ENCODE measurements around the gene HVCN1. TPM values are rescaled to one million over a fixed set of nuclear protein-coding genes. Genes with fewer than 3 reads are reported as not detected.

The HVCN1 gene
- total and polyA plus RNA-seq, 2 of the 13 experiments (the other 11 are each of a cell fraction or from before 2014, with no cell fraction given) = 0.49 to 1.3 TPM

- peak; percentile 75 for TF ChIP-seq ZNF781 (CRISPR knock-in tag; IDR thresholded peaks at IDR 0.05; ENCODE audit: borderline replicate concordance, not compliant biosample characterization)
- TF ChIP-seq RNF2 (conservative IDR thresholded peaks at IDR 0.05; ENCODE audit: low read depth) = no peak
- TF ChIP-seq ZNF143 (CRISPR knock-in tag; IDR thresholded peaks at IDR 0.05) = peak; percentile 93
- TF ChIP-seq PAF1 (CRISPR knock-in tag; IDR thresholded peaks at IDR 0.05) = no peak
- peak; percentile 20; the same call in 1 of the 2 replicates for TF ChIP-seq ZFP1 (CRISPR knock-in tag; IDR thresholded peaks at IDR 0.05)
- peak; percentile 70; the same call in 1 of the 2 replicates for TF ChIP-seq ZIK1 (CRISPR knock-in tag; IDR thresholded peaks at IDR 0.05; ENCODE audit: borderline replicate concordance, low read depth)
- no peak for TF ChIP-seq FOXJ3 (CRISPR knock-in tag; IDR thresholded peaks at IDR 0.05; ENCODE audit: borderline replicate concordance)
- no peak; the same call in 1 of the 2 replicates for TF ChIP-seq AHR (CRISPR knock-in tag; IDR thresholded peaks at IDR 0.05)
- TF ChIP-seq ZNF296 (CRISPR knock-in tag; conservative IDR thresholded peaks at IDR 0.05) = no peak
- no peak for TF ChIP-seq TARDBP (CRISPR knock-in tag; IDR thresholded peaks at IDR 0.05)
- TF ChIP-seq MAFK (conservative IDR thresholded peaks at IDR 0.05 in 1 of 2, IDR thresholded peaks at IDR 0.05 in 1 of 2; ENCODE audit: low read length in 2 of 2) = no peak
- TF ChIP-seq PTBP1 (IDR thresholded peaks at IDR 0.05; ENCODE audit: low read depth, low read length, poor library complexity, severe bottlenecking) = no peak
- 0 out of 2 replicates have a peak, but pooled peaks have one; percentile 14 for TF ChIP-seq HNRNPL (IDR thresholded peaks at IDR 0.05; ENCODE audit: low read depth, low read length)
- peak; percentile 22 for TF ChIP-seq ASH2L (IDR thresholded peaks at IDR 0.05; ENCODE audit: insufficient read length, low read depth, low read length)
- TF ChIP-seq, protein P1, sequence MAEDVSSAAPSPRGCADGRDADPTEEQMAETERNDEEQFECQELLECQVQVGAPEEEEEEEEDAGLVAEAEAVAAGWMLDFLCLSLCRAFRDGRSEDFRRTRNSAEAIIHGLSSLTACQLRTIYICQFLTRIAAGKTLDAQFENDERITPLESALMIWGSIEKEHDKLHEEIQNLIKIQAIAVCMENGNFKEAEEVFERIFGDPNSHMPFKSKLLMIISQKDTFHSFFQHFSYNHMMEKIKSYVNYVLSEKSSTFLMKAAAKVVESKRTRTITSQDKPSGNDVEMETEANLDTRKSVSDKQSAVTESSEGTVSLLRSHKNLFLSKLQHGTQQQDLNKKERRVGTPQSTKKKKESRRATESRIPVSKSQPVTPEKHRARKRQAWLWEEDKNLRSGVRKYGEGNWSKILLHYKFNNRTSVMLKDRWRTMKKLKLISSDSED (CRISPR knock-in tag; IDR thresholded peaks at IDR 0.05) = no peak
- TF ChIP-seq ZNF576 (CRISPR knock-in tag; IDR thresholded peaks at IDR 0.05) = no peak
- TF ChIP-seq, protein P2, sequence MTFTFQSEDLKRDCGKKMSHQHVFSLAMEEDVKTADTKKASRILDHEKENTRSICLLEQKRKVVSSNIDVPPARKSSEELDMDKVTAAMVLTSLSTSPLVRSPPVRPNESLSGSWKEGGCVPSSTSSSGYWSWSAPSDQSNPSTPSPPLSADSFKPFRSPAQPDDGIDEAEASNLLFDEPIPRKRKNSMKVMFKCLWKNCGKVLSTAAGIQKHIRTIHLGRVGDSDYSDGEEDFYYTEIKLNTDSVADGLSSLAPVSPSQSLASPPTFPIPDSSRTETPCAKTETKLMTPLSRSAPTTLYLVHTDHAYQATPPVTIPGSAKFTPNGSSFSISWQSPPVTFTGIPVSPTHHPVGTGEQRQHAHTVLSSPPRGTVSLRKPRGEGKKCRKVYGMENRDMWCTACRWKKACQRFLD (CRISPR knock-in tag; IDR thresholded peaks at IDR 0.05; ENCODE audit: borderline replicate concordance) = 0 out of 2 replicates have a peak, but pooled peaks have one; percentile 30
- no peak for TF ChIP-seq ZNF550 (CRISPR knock-in tag; IDR thresholded peaks at IDR 0.05; ENCODE audit: borderline replicate concordance)
- TF ChIP-seq ZFP82 (CRISPR knock-in tag; IDR thresholded peaks at IDR 0.05; ENCODE audit: borderline replicate concordance) = no peak
- TF ChIP-seq ZBTB20 (CRISPR knock-in tag; IDR thresholded peaks at IDR 0.05; ENCODE audit: borderline replicate concordance, low read depth) = peak; percentile 19; the same call in 1 of the 2 replicates
- no peak for TF ChIP-seq CCAR2 (optimal IDR thresholded peaks at IDR 0.05; ENCODE audit: low read depth, low read length)
- TF ChIP-seq, protein P3, sequence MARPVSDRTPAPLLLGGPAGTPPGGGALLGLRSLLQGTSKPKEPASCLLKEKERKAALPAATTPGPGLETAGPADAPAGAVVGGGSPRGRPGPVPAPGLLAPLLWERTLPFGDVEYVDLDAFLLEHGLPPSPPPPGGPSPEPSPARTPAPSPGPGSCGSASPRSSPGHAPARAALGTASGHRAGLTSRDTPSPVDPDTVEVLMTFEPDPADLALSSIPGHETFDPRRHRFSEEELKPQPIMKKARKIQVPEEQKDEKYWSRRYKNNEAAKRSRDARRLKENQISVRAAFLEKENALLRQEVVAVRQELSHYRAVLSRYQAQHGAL (CRISPR knock-in tag; IDR thresholded peaks at IDR 0.05; ENCODE audit: not compliant biosample characterization) = no peak
- peak; percentile 79 for TF ChIP-seq HOXA3 (CRISPR knock-in tag; IDR thresholded peaks at IDR 0.05)
- TF ChIP-seq, protein P4, sequence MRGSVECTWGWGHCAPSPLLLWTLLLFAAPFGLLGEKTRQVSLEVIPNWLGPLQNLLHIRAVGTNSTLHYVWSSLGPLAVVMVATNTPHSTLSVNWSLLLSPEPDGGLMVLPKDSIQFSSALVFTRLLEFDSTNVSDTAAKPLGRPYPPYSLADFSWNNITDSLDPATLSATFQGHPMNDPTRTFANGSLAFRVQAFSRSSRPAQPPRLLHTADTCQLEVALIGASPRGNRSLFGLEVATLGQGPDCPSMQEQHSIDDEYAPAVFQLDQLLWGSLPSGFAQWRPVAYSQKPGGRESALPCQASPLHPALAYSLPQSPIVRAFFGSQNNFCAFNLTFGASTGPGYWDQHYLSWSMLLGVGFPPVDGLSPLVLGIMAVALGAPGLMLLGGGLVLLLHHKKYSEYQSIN (CRISPR knock-in tag; IDR thresholded peaks at IDR 0.05; ENCODE audit: borderline replicate concordance) = no peak
- no peak for TF ChIP-seq RFXANK (CRISPR knock-in tag; IDR thresholded peaks at IDR 0.05)
Observed at GRCh38 chr12:110613771-110614684, 74.9 kb downstream of the HVCN1 start, which contains the start of gene TCTN1 (continued).
